Measurements from ENCODE around the gene FOXN3. TPM values are rescaled to one million over a fixed set of nuclear protein-coding genes. Genes with fewer than 3 reads are reported as not detected.

Gene FOXN3
- total RNA-seq, 1 experiment from 2014 or later, result 125 TPM

- H3K56ac ChIP-seq (ENCODE audit: insufficient read length, low read depth, low read length), result no peak overlapping the region
- H4K20me1 ChIP-seq (ENCODE audit: control insufficient read depth, insufficient read depth, insufficient read length), result no peaks in the 10 kb centered on the region
- H3K14ac ChIP-seq (ENCODE audit: insufficient read depth, low read length), result no peak overlapping the region
- H4K91ac ChIP-seq (ENCODE audit: insufficient read length, low read depth, low read length), result no peak overlapping the region
- H2AFZ ChIP-seq (ENCODE audit: low read length), result no peak overlapping the region
- H3K18ac ChIP-seq (ENCODE audit: insufficient read length, low read depth, low read length), result no peak overlapping the region
- no peaks in the 10 kb centered on the region for H3K27me3 ChIP-seq (ENCODE audit: insufficient read depth, low read length)
- H3K4me2 ChIP-seq (ENCODE audit: insufficient read depth, insufficient read length, low read length), result no peak overlapping the region
- peaks cover 0 to 3% of the 10 kb centered on the region in 2 experiments; a peak in 2 of 4 replicates for H3K4me1 Mint-ChIP-seq
- H3K27ac Mint-ChIP-seq, result no peak overlapping the region
- H3K79me1 ChIP-seq (ENCODE audit: insufficient read depth, low read depth, low read length, poor library complexity, severe bottlenecking), result no peaks in the 10 kb centered on the region
- H2AK5ac ChIP-seq (ENCODE audit: insufficient read length, low read length), result no peak overlapping the region
- no peaks in the 10 kb centered on the region for H3K4me1 ChIP-seq (ENCODE audit: insufficient read depth, low read length)
- H2BK15ac ChIP-seq (ENCODE audit: low read depth, low read length), result no peak overlapping the region
- no peak overlapping the region for H2BK120ac ChIP-seq (ENCODE audit: low read depth, low read length, poor library complexity, severe bottlenecking)
- H4K8ac ChIP-seq (replicated peaks; ENCODE audit: insufficient read length, low read depth, low read length), result no peak overlapping the region
- no peak for DNase-seq
- no peak overlapping the region for H2BK20ac ChIP-seq (ENCODE audit: low read depth, low read length, poor library complexity, severe bottlenecking)
- no peak overlapping the region for H2BK5ac ChIP-seq (ENCODE audit: insufficient read length, low read length)
- no peak overlapping the region for H3K9ac ChIP-seq (ENCODE audit: extremely low read depth, insufficient read length, low read length)
- no peak overlapping the region; a peak in 1 of 5 replicates for H3K4me3 Mint-ChIP-seq
- no peaks in the 10 kb centered on the region for H3K79me2 ChIP-seq (ENCODE audit: insufficient read depth, low read length)
- no peak for TF ChIP-seq CTCF (conservative IDR thresholded peaks at IDR 0.05)
- H3K27me3 Mint-ChIP-seq (ENCODE audit: low read depth), result no peaks in the 10 kb centered on the region
- peaks cover 16 to 24% of the 10 kb centered on the region in 2 experiments for H3K9me3 Mint-ChIP-seq
- H2BK12ac ChIP-seq (ENCODE audit: insufficient read length, low read depth, low read length), result no peak overlapping the region
- H3K23me2 ChIP-seq (ENCODE audit: insufficient read length, low read depth, low read length, poor library complexity, severe bottlenecking), result no peaks in the 10 kb centered on the region
- H3K27ac ChIP-seq (ENCODE audit: insufficient read length, low read depth, low read length), result no peak overlapping the region
- no CpG with 5 or more reads among the region's 2 CpGs for WGBS (ENCODE audit: extremely low coverage, insufficient read length, low lambda C conversion rate)
- H3T11ph ChIP-seq (ENCODE audit: low read length), result no peak overlapping the region
- H3K36me3 Mint-ChIP-seq (ENCODE audit: insufficient read depth in 1 of 3, low read depth in 3 of 3), result peaks cover 53 to 71% (median 60%) of the 10 kb centered on the region in 3 experiments
- H4K5ac ChIP-seq (ENCODE audit: insufficient read length, low read depth, low read length), result no peak overlapping the region
- H3K4ac ChIP-seq (ENCODE audit: low read depth, low read length), result no peak overlapping the region
- H3K23ac ChIP-seq (ENCODE audit: insufficient read length, low read depth, low read length), result no peak overlapping the region
- H3K9me3 ChIP-seq (ENCODE audit: control insufficient read depth, low read depth, low read length), result no peaks in the 10 kb centered on the region
These were observed 245.9 kb downstream of the FOXN3 start for GRCh38 chr14:89171168-89171567.
